Mesenchymal stem cell (in vitro differentiated cells and primary cell): Measurements from ENCODE around the gene SNAP25.

ENCODE experiments used
- DNase-seq: peaks from one replicate; pipeline ENCODE4 v3.0.0-alpha.2; 2013
- H2AFZ ChIP-seq: one replicate; pipeline ENCODE4 v1.6.1; 2013; ENCODE audit warnings: low read depth, mild to moderate bottlenecking, control low read depth, inconsistent platforms, low read length, moderate library complexity
- H2AK5ac ChIP-seq: 2 replicates; pipeline ENCODE4 v1.6.1; 2013; ENCODE audit warnings: low read length, moderate library complexity, mild to moderate bottlenecking, inconsistent platforms; ENCODE audit not compliant: severe bottlenecking
- H2BK120ac ChIP-seq: one replicate; pipeline ENCODE4 v1.6.1; 2013; ENCODE audit warnings: low read depth, mild to moderate bottlenecking, inconsistent platforms, low read length, moderate library complexity
- H2BK12ac ChIP-seq, 2 experiments: one replicate each; pipeline ENCODE4 v1.6.1; 2013; ENCODE audit warnings: inconsistent platforms in 2 of 2, low read length in 2 of 2, mild to moderate bottlenecking in 2 of 2, moderate library complexity in 2 of 2, control low read depth in 1 of 2
- H2BK15ac ChIP-seq: one replicate; pipeline ENCODE4 v1.6.1; 2013; ENCODE audit warnings: mild to moderate bottlenecking, low read depth, inconsistent platforms; ENCODE audit not compliant: poor library complexity, severe bottlenecking
- H2BK5ac ChIP-seq: 2 replicates; pipeline ENCODE4 v1.6.1; 2013; ENCODE audit warnings: low read depth, mild to moderate bottlenecking, low read length, control low read depth, inconsistent platforms; ENCODE audit not compliant: poor library complexity, severe bottlenecking
- H3K14ac ChIP-seq, 2 experiments: one replicate each; pipeline ENCODE4 v1.6.1; 2013; ENCODE audit warnings: inconsistent platforms in 2 of 2, low read length in 2 of 2, control low read depth in 1 of 2, mild to moderate bottlenecking in 1 of 2, moderate library complexity in 1 of 2
- H3K18ac ChIP-seq, 2 experiments: one replicate each; pipeline ENCODE4 v1.6.1; 2013; ENCODE audit warnings: inconsistent platforms in 2 of 2, low read length in 2 of 2, control low read depth in 1 of 2, low read depth in 1 of 2, mild to moderate bottlenecking in 1 of 2
- H3K23ac ChIP-seq, 2 experiments: one replicate each; pipeline ENCODE4 v1.6.1; 2013; ENCODE audit warnings: inconsistent platforms in 2 of 2, low read length in 2 of 2, mild to moderate bottlenecking in 2 of 2, moderate library complexity in 2 of 2, control low read depth in 1 of 2
- H3K27ac ChIP-seq: 2 replicates; pipeline ENCODE4 v1.5.1; 2013; ENCODE audit warnings: mild to moderate bottlenecking, moderate library complexity, low read length, control low read depth, inconsistent platforms; ENCODE audit not compliant: poor library complexity, severe bottlenecking
- H3K27me3 ChIP-seq, 2 experiments: 2 replicates each; pipeline versions ENCODE4 v1.6.1 to v1.7.0; 2013; ENCODE audit warnings: low read length in 2 of 2, mild to moderate bottlenecking in 2 of 2, moderate library complexity in 2 of 2, control low read depth in 1 of 2, inconsistent platforms in 1 of 2; ENCODE audit not compliant: control insufficient read depth in 1 of 2, insufficient read depth in 1 of 2
- H3K36me3 ChIP-seq, 2 experiments: 2 replicates each; pipeline versions ENCODE4 v1.6.1 to v1.7.0; 2013; ENCODE audit warnings: low read length in 2 of 2, control low read depth in 1 of 2, inconsistent platforms in 1 of 2, low read depth in 1 of 2, mild to moderate bottlenecking in 1 of 2; ENCODE audit not compliant: insufficient read depth in 2 of 2, control insufficient read depth in 1 of 2
- H3K4ac ChIP-seq, 2 experiments: one replicate each; pipeline ENCODE4 v1.6.1; 2013; ENCODE audit warnings: inconsistent platforms in 2 of 2, low read length in 2 of 2, mild to moderate bottlenecking in 2 of 2, moderate library complexity in 2 of 2, control low read depth in 1 of 2, low read depth in 1 of 2
- H3K4me1 ChIP-seq: 2 replicates; pipeline ENCODE4 v1.6.1; 2013; ENCODE audit warnings: low read depth, low read length, control low read depth; ENCODE audit not compliant: control insufficient read depth, insufficient read depth
- H3K4me2 ChIP-seq: 2 replicates; pipeline ENCODE4 v1.6.1; 2013; ENCODE audit warnings: low read length, mild to moderate bottlenecking, inconsistent platforms; ENCODE audit not compliant: poor library complexity, severe bottlenecking
- H3K4me3 ChIP-seq, 2 experiments: 2 replicates each; pipeline versions ENCODE4 v1.5.1 to v1.7.0; 2013; ENCODE audit warnings: low read length in 2 of 2, mild to moderate bottlenecking in 2 of 2, control low read depth in 1 of 2, low read depth in 1 of 2; ENCODE audit not compliant: insufficient read depth in 1 of 2
- H3K79me1 ChIP-seq: replicated peaks from 2 replicates; pipeline ENCODE4 v1.6.1; 2013; ENCODE audit warnings: mild to moderate bottlenecking, control low read depth, low read length, inconsistent platforms; ENCODE audit not compliant: poor library complexity, severe bottlenecking
- H3K9ac ChIP-seq: 2 replicates; pipeline ENCODE4 v1.7.0; 2013; ENCODE audit warnings: mild to moderate bottlenecking, low read length, moderate library complexity
- H3K9me3 ChIP-seq: 2 replicates; pipeline ENCODE4 v1.7.0; 2013; ENCODE audit warnings: mild to moderate bottlenecking, low read length; ENCODE audit not compliant: control insufficient read depth
- H4K8ac ChIP-seq: one replicate; pipeline ENCODE4 v1.6.1; 2013; ENCODE audit warnings: inconsistent platforms, mild to moderate bottlenecking, low read length, moderate library complexity
- H4K91ac ChIP-seq: one replicate; pipeline ENCODE4 v1.6.1; 2013; ENCODE audit warnings: mild to moderate bottlenecking, low read length, inconsistent platforms
- WGBS: methylation state at CpG from one replicate; pipeline ENCODE4 v1.1.7; 2013; ENCODE audit warnings: mixed read lengths; 5-methylcytosine and 5-hydroxymethylcytosine counted together

The SNAP25 gene

GRCh38 chr20:10342152-10342551 is 123.5 kb downstream of the SNAP25 start:
- DNase-seq, result no peak
- whole genome bisulfite sequencing, result 59% methylated on average over 1 of the region's 1 CpG

GRCh38 chr20:10344953-10345352 is 126.3 kb downstream of the SNAP25 start:
- H3K4me1 ChIP-seq, result no peaks in the 10 kb centered on the region
- no peak overlapping the region for H2BK12ac ChIP-seq
- no peak overlapping the region for H2BK120ac ChIP-seq
- H2AK5ac ChIP-seq, result no peak overlapping the region
- H3K18ac ChIP-seq, result no peak overlapping the region
- H3K9me3 ChIP-seq, result peaks cover 4% of the 10 kb centered on the region
- no peak overlapping the region for H3K14ac ChIP-seq
- DNase-seq, result no peak
- no peak overlapping the region for H2BK5ac ChIP-seq
- H3K4me3 ChIP-seq, result no peak overlapping the region
- no peak overlapping the region for H4K91ac ChIP-seq
- no peak overlapping the region for H2BK15ac ChIP-seq
- no peak overlapping the region for H3K4me2 ChIP-seq
- 100% methylated on average over 1 of the region's 6 CpGs for WGBS
- H3K79me1 ChIP-seq, result no peaks in the 10 kb centered on the region
- H2AFZ ChIP-seq, result no peak overlapping the region
- no peak overlapping the region for H4K8ac ChIP-seq
- no peaks in the 10 kb centered on the region for H3K27me3 ChIP-seq
- H3K27ac ChIP-seq, result no peak overlapping the region
- H3K23ac ChIP-seq, result no peak overlapping the region
- H3K9ac ChIP-seq, result no peak overlapping the region
- no peak overlapping the region for H3K4ac ChIP-seq
- H3K36me3 ChIP-seq, result no peaks in the 10 kb centered on the region

More at GRCh38 chr20:10342152-10342551, 123.5 kb downstream of the SNAP25 start:
- Histone ChIP-seq H4K91ac (no peak overlapping the region), H4K8ac (no peak overlapping the region), H3K4me3 (no peak overlapping the region), H3K4me2 (no peak overlapping the region), H2AFZ (no peak overlapping the region), H2BK120ac (no peak overlapping the region), H2BK15ac (no peak overlapping the region), H3K9ac (no peak overlapping the region), H3K79me1 (no peaks in the 10 kb centered on the region), H3K23ac (no peak overlapping the region), H3K4me1 (no peaks in the 10 kb centered on the region), H2BK12ac (no peak overlapping the region), H3K36me3 (no peaks in the 10 kb centered on the region), H2AK5ac (no peak overlapping the region), H2BK5ac (no peak overlapping the region), H3K4ac (no peak overlapping the region), H3K27me3 (no peaks in the 10 kb centered on the region), H3K14ac (peak overlapping the region in 1 of 2 experiments; percentile 56), H3K27ac (no peak overlapping the region), H3K9me3 (peaks cover 4% of the 10 kb centered on the region), H3K18ac (no peak overlapping the region)

GRCh38 chr20:10347086-10347880 is 128.7 kb downstream of the SNAP25 start:
- WGBS, result 90% methylated on average over 3 of the region's 3 CpGs
- Histone ChIP-seq H3K18ac (no peak overlapping the region), H3K14ac (no peak overlapping the region), H2BK12ac (no peak overlapping the region), H3K4me3 (no peak overlapping the region), H2BK120ac (no peak overlapping the region), H2BK15ac (no peak overlapping the region), H4K8ac (no peak overlapping the region), H3K27ac (no peak overlapping the region), H2AK5ac (no peak overlapping the region), H3K27me3 (no peaks in the 10 kb centered on the region), H4K91ac (no peak overlapping the region), H2BK5ac (no peak overlapping the region), H3K4ac (no peak overlapping the region), H3K4me1 (peaks cover 8% of the 10 kb centered on the region), H3K9me3 (no peaks in the 10 kb centered on the region), H3K9ac (no peak overlapping the region), H3K36me3 (no peaks in the 10 kb centered on the region), H3K23ac (no peak overlapping the region), H3K79me1 (no peaks in the 10 kb centered on the region), H3K4me2 (no peak overlapping the region), H2AFZ (no peak overlapping the region)
- DNase-seq, result no peak

GRCh38 chr20:10349118-10349517 is 130.5 kb downstream of the SNAP25 start:
- H3K36me3 ChIP-seq, result no peaks in the 10 kb centered on the region
- no peak overlapping the region for H3K4me3 ChIP-seq
- H3K9me3 ChIP-seq, result no peaks in the 10 kb centered on the region
- H3K9ac ChIP-seq, result no peak overlapping the region
- H3K4me2 ChIP-seq, result no peak overlapping the region
- H2AK5ac ChIP-seq, result no peak overlapping the region
- no peak overlapping the region for H3K18ac ChIP-seq
- no peak overlapping the region for H4K91ac ChIP-seq
- no peak overlapping the region for H3K27ac ChIP-seq
- no peak overlapping the region for H2BK12ac ChIP-seq
- no peak overlapping the region for H2AFZ ChIP-seq
- no peak overlapping the region for H3K4ac ChIP-seq
- no peak overlapping the region for H2BK5ac ChIP-seq
- no peak for DNase-seq
- peaks cover 10% of the 10 kb centered on the region for H3K4me1 ChIP-seq
- no peak overlapping the region for H2BK15ac ChIP-seq
- 88% methylated on average over 3 of the region's 3 CpGs for WGBS
- no peak overlapping the region for H4K8ac ChIP-seq
- peak overlapping the region in 1 of 2 experiments; percentile 69 for H3K23ac ChIP-seq
- H2BK120ac ChIP-seq, result no peak overlapping the region
- no peak overlapping the region for H3K14ac ChIP-seq
- no peaks in the 10 kb centered on the region for H3K27me3 ChIP-seq
- no peaks in the 10 kb centered on the region for H3K79me1 ChIP-seq
